Spleen (tissue), 11 donors: ENCODE results near the gene UVSSA. TPM values are rescaled to one million over a fixed set of nuclear protein-coding genes. Genes with fewer than 3 reads are reported as not detected.
A peak's percentile ranks its signal among the peaks of the same experiment; 100 is the strongest.

Experiments
- DNase-seq: peaks from one replicate; pipeline ENCODE4 v3.0.0-alpha.2; 2020
- H3K27ac ChIP-seq, 8 donors: fragments of 200-600 bp; sonication (generic) in 7 of 8; 1 replicate in 4 of 8; 2 replicates in 4 of 8; pipeline versions ENCODE4 v1.5.0 to v1.8.0; 2016 to 2021; ENCODE audit warnings: inconsistent platforms in 4 of 8, mild to moderate bottlenecking in 4 of 8, moderate library complexity in 1 of 8
- H3K27me3 ChIP-seq, 7 donors: fragments of 200-600 bp; sonication (generic) in 6 of 7; replicated peaks in 1 of 7; 1 replicate in 4 of 7; 2 replicates in 3 of 7; pipeline versions ENCODE4 v1.5.0 to v1.8.0; 2016 to 2021; ENCODE audit warnings: inconsistent platforms in 3 of 7, mild to moderate bottlenecking in 1 of 7
- H3K36me3 ChIP-seq, 6 donors: fragments of 200-600 bp; sonication (generic) in 5 of 6; 1 replicate in 4 of 6; 2 replicates in 2 of 6; pipeline versions ENCODE4 v1.5.0 to v1.8.0; 2016 to 2021; ENCODE audit warnings: inconsistent platforms in 2 of 6
- H3K4me1 ChIP-seq, 6 donors: fragments of 200-600 bp; sonication (generic) in 5 of 6; 1 replicate in 3 of 6; 2 replicates in 3 of 6; pipeline versions ENCODE4 v1.5.0 to v1.8.0; 2016 to 2021; ENCODE audit warnings: inconsistent platforms in 3 of 6
- H3K4me3 ChIP-seq, 8 donors: fragments of 200-600 bp; sonication (generic) in 7 of 8; 1 replicate in 4 of 8; 2 replicates in 4 of 8; pipeline versions ENCODE4 v1.5.0 to v1.8.0; 2016 to 2021; ENCODE audit warnings: inconsistent platforms in 4 of 8, mild to moderate bottlenecking in 4 of 8, moderate library complexity in 2 of 8
- H3K9me3 ChIP-seq, 8 donors: fragments of 200-600 bp; sonication (generic) in 7 of 8; 1 replicate in 4 of 8; 2 replicates in 4 of 8; pipeline versions ENCODE4 v1.5.0 to v1.8.0; 2016 to 2021; ENCODE audit warnings: inconsistent platforms in 4 of 8
- POLR2A ChIP-seq, 3 donors: fragments of 450-650 bp; IDR thresholded peaks; one replicate each; pipeline ENCODE4 v1.5.1; 2017; ENCODE audit warnings: antibody characterized with exemption in 3 of 3, mild to moderate bottlenecking in 1 of 3
- POLR2AphosphoS5 ChIP-seq, 3 donors: sonication (generic); formaldehyde crosslinking; IDR thresholded peaks; one replicate each; pipeline ENCODE4 v1.5.1; 2017; ENCODE audit warnings: antibody characterized with exemption in 3 of 3
- WGBS, 5 donors: extraction: QIAGEN DNeasy Blood & Tissue Kit in 3 of 5; methylation state at CpG; one replicate each; pipeline versions ENCODE4 v1.1.5 to v1.1.7; 2013 to 2018; 5-methylcytosine and 5-hydroxymethylcytosine counted together
- intact Hi-C: fragments of 100-400 bp; cut with DNase I; formaldehyde crosslinking; loops from one replicate; pipeline ENCODE4 v1.15.0; 2023; ENCODE audit warnings: low total_unique reads
- polyA plus RNA-seq, 3 donors: library from polyadenylated mRNA; stranded (reverse); fragments of 200-250 nt; gene quantifications; one replicate each; pipeline ENCODE4 v1.2.1, GENCODE V29; 2013
- total RNA-seq, 7 donors: library from RNA; depleted of rRNA in 3 of 7; stranded (reverse); fragments of >200 nt in 3 of 7; fragmentation: NEBNext Ultra II Directional in 4 of 7; extraction: Animal tissue kit (Norgen Biotek cat#: 25700) in 4 of 7; gene quantifications; one replicate each; pipeline versions ENCODE4 v1.1.0 to v1.2.1, GENCODE V29; 2016 to 2021
- TF ChIP-seq, protein P1 (sequence below), 11 experiments: fragments of 200-600 bp in 7 of 11; fragments of 450-650 bp in 4 of 11; sonication (generic) in 4 of 11; IDR thresholded peaks in 8 of 11; conservative IDR thresholded peaks in 3 of 11; 1 replicate in 7 of 11; 2 replicates in 4 of 11; pipeline versions ENCODE4 v1.4.0 to v1.8.0; 2016 to 2021; ENCODE audit warnings: antibody characterized with exemption in 11 of 11, inconsistent platforms in 4 of 11, mild to moderate bottlenecking in 1 of 11
- donor health status: healthy with polysubstance abuse.
- donor health status: DM: no; HTN: no; CAD: no; lungs with moderate emphysema.
- donor health status: DM: no; HTN: no; CAD: no.
- donor health status: Bipolar disorder and iron deficiency.
- donor health status: healthy.
- donor health status: DM: no; HTN: no; CAD: no.
- donor health status: DM: yes; HTN: yes; CAD: no.

UVSSA gene
- total and polyA plus RNA-seq, 10 donors: 3.0 to 54.0 (median 26.8) TPM

DNA sequence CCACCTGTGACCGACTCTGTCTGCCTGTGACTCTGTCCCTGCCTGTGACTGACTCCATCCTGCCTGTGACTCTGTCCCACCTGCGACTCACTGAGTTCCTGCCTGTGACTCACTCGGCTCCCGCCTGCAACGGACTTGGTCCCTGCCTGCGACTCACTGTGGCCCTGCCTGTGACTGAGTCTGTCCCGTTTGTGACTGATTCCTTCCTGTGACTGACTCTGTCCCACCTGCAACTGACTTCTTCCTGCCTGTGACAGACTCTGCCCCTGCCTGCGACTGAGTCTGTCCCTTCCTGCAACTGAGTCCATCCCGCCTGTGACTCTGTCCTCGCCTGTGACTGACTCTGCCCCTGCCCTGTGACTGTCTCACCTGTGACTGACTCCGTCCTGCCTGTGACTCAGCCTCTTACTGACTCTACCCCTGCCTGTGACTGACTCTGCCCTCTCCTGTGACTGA, 9.6 kb upstream of the UVSSA start:
- intact Hi-C loops: no loop called here
- TF ChIP-seq POLR2AphosphoS5 (IDR thresholded peaks at IDR 0.05) (no peak), POLR2A (IDR thresholded peaks at IDR 0.05) (no peak)
- TF ChIP-seq, protein P1, sequence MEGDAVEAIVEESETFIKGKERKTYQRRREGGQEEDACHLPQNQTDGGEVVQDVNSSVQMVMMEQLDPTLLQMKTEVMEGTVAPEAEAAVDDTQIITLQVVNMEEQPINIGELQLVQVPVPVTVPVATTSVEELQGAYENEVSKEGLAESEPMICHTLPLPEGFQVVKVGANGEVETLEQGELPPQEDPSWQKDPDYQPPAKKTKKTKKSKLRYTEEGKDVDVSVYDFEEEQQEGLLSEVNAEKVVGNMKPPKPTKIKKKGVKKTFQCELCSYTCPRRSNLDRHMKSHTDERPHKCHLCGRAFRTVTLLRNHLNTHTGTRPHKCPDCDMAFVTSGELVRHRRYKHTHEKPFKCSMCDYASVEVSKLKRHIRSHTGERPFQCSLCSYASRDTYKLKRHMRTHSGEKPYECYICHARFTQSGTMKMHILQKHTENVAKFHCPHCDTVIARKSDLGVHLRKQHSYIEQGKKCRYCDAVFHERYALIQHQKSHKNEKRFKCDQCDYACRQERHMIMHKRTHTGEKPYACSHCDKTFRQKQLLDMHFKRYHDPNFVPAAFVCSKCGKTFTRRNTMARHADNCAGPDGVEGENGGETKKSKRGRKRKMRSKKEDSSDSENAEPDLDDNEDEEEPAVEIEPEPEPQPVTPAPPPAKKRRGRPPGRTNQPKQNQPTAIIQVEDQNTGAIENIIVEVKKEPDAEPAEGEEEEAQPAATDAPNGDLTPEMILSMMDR (IDR thresholded peaks at IDR 0.05 in 8 of 11, conservative IDR thresholded peaks at IDR 0.05 in 3 of 11): no peak
- DNase-seq: peak; percentile 55
- no peaks in the 10 kb centered on the region for H3K9me3 ChIP-seq
- H3K4me1 ChIP-seq: peaks cover 0 to 20% (median 2%) of the 10 kb centered on the region in 6 donors
- H3K4me3 ChIP-seq: no peak overlapping the region
- H3K36me3 ChIP-seq: peaks cover 0 to 86% (median 74%) of the 10 kb centered on the region in 6 donors
- 71 to 88% (median 85%) methylated on average over 7 to 11 of the region's 11 CpGs for WGBS, 5 donors
- peak overlapping the region in 3 of 8 donors; percentile 64 to 83 (median 80) for H3K27ac ChIP-seq
- no peaks in the 10 kb centered on the region for H3K27me3 ChIP-seq

DNA sequence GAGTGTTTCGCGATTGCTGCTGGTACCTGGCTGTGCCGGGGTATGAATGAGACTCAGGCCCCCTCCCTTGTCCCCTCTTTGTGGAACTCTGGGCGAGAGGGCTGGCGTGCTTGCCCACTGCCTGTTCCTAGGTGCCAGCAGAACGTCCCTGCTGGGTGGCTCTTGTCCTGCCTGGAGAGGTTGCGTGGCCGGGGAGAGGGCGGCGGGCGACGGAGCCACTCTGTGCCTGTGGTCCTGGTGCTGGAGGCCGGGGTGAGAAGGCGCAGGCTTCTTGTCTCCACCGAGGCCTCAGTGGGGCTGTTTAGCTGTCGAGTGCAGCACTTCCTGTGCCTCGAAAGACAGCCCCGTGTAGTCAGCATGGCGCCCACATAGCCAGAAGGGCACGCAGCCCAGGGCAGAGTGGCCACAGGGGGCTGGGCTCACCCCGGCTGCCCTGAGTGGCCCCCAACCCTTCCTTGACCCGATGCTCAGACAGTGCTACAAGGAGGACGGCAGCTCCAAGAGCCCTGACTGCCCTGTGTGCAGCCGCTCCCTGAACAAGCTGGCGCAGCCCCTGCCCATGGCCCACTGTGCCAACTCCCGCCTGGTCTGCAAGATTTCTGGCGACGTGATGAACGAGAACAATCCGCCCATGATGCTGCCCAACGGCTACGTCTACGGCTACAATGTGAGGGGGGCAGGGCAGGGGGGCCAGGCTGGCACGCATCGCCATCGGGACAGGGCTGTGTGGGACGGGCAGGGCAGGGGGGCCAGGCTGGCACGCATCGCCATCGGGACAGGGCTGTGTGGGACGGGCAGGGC, 8.9 kb upstream of the UVSSA start:
- intact Hi-C loops: no loop called here
- 95 to 99% (median 97%) methylated on average over 16 to 41 of the region's 41 CpGs for WGBS, 5 donors
- TF ChIP-seq POLR2AphosphoS5 (IDR thresholded peaks at IDR 0.05) (peak in 1 of 3 donors; percentile 51), POLR2A (IDR thresholded peaks at IDR 0.05) (no peak)
- TF ChIP-seq, protein P1 (IDR thresholded peaks at IDR 0.05 in 8 of 11, conservative IDR thresholded peaks at IDR 0.05 in 3 of 11): no peak

DNA sequence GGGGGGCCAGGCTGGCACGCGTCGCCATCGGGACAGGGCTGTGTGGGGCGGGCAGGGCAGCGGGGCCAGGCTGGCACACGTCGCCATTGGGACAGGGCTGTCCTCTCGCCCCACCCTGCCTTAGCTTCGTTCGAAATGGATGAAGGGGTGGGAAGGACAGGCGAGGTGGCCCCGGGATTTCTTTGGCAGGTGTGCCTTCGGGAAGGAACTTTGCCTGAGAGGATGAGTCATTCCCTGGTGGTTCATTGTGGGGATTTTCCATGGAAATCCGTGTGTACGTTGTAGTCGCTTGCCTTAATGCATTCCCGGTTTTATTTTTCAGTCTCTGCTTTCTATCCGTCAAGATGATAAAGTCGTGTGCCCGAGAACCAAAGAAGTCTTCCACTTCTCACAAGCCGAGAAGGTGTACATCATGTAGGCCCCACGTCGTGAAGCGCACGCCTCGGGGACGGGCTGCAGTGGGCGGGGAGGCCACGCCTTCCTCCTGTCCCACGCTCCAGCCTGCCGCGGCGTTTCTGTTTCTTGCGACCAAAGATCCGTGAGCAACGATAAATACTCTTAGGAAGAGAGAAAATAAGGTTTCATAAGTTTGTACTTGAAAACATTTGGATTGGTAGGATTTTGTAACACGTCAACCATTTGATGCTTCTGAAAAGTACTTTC, 8.1 kb upstream of the UVSSA start:
- TF ChIP-seq, protein P1 (IDR thresholded peaks at IDR 0.05 in 8 of 11, conservative IDR thresholded peaks at IDR 0.05 in 3 of 11): no peak
- TF ChIP-seq POLR2A (IDR thresholded peaks at IDR 0.05): no peak
- no peak for TF ChIP-seq POLR2AphosphoS5 (IDR thresholded peaks at IDR 0.05)

More for the DNA sequence above, 8.9 kb upstream of the UVSSA start:
- no peaks in the 10 kb centered on the region for H3K27me3 ChIP-seq
- H3K4me1 ChIP-seq: peaks cover 0 to 13% (median 0%) of the 10 kb centered on the region in 6 donors
- no peaks in the 10 kb centered on the region for H3K9me3 ChIP-seq
- H3K36me3 ChIP-seq: peaks cover 0 to 78% (median 67%) of the 10 kb centered on the region in 6 donors
- peak; percentile 66 for DNase-seq
- peak overlapping the region in 2 of 8 donors; percentile 80 to 83 for H3K27ac ChIP-seq
- no peak overlapping the region for H3K4me3 ChIP-seq

DNA sequence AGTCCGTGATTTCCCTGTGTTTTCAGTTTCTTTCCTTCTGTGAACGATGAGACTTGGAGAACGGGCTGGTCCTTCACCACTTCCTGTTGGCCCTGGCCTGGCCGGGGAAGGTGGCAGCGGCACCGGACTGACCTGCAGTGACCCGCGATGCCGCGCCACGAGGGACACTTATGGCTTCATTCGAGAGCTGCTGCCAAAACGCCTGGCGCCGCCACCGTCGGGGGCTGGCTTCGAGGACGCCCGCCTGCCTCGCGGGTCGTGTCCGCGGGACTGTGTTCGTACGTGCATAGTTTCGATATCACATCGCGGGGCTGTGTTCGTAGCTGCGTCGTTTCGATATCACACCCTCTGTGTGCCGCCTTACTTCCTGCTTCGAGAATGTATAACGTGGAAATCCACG, 7.5 kb upstream of the UVSSA start:
- WGBS, 5 donors: 90 to 95% (median 92%) methylated on average over 38 of the region's 38 CpGs
- H3K4me1 ChIP-seq: peaks cover 0 to 7% (median 0%) of the 10 kb centered on the region in 6 donors
- no peaks in the 10 kb centered on the region for H3K27me3 ChIP-seq
- DNase-seq: peak; percentile 67
- peak in 2 of 3 donors; percentile 41 to 69 for TF ChIP-seq POLR2AphosphoS5 (IDR thresholded peaks at IDR 0.05)
- TF ChIP-seq, protein P1 (IDR thresholded peaks at IDR 0.05 in 8 of 11, conservative IDR thresholded peaks at IDR 0.05 in 3 of 11): no peak
- H3K36me3 ChIP-seq: peaks cover 0 to 68% (median 60%) of the 10 kb centered on the region in 6 donors
- H3K4me3 ChIP-seq: no peak overlapping the region
- H3K9me3 ChIP-seq: no peaks in the 10 kb centered on the region
- no peak overlapping the region for H3K27ac ChIP-seq
- intact Hi-C loops: no loop called here

More for the DNA sequence above, 8.1 kb upstream of the UVSSA start:
- DNase-seq: peak; percentile 55
- peaks cover 0 to 9% (median 0%) of the 10 kb centered on the region in 6 donors for H3K4me1 ChIP-seq
- 97 to 98% (median 98%) methylated on average over 38 of the region's 38 CpGs for WGBS, 5 donors
- peaks cover 0 to 74% (median 64%) of the 10 kb centered on the region in 6 donors for H3K36me3 ChIP-seq
- no peak overlapping the region for H3K4me3 ChIP-seq
- no peaks in the 10 kb centered on the region for H3K9me3 ChIP-seq
- intact Hi-C loops: no loop called here
- H3K27me3 ChIP-seq: no peaks in the 10 kb centered on the region
- no peak overlapping the region for H3K27ac ChIP-seq
